SK-N-SH (cell line): ENCODE results near the gene GSTCD.

Source experiments
- CTCF ChIP-seq: fragments of 200-600 bp; sonication (generic); IDR thresholded peaks from 2 replicates; pipeline ENCODE4 v1.6.1; 2017; ENCODE audit warnings: antibody characterized with exemption, mild to moderate bottlenecking, moderate library complexity
- EP300 ChIP-seq, 2 experiments: IDR thresholded peaks; 2 replicates each; pipeline versions ENCODE4 v1.4.0 to v1.6.1; 2012; ENCODE audit warnings: borderline replicate concordance in 1 of 2, low read depth in 1 of 2, low read length in 1 of 2
- MXI1 ChIP-seq: IDR thresholded peaks from 2 replicates; pipeline ENCODE4 v1.6.1; 2012; ENCODE audit warnings: mild to moderate bottlenecking, low read depth, low read length, improper control_type of control experiment
- TCF12 ChIP-seq: IDR thresholded peaks from 2 replicates; pipeline ENCODE4 v1.4.0; 2012
- USF1 ChIP-seq: IDR thresholded peaks from 2 replicates; pipeline ENCODE4 v1.4.0; 2012; ENCODE audit warnings: low read depth, borderline replicate concordance

- TF ChIP-seq CTCF: no peak
- no peak for TF ChIP-seq TCF12
- no peak for TF ChIP-seq EP300 (IDR thresholded peaks at IDR 0.05; ENCODE audit: borderline replicate concordance in 1 of 2, low read depth in 1 of 2, low read length in 1 of 2)
- no peak for TF ChIP-seq USF1
- TF ChIP-seq MXI1: no peak
Measured at GRCh38 chr4:105786748-105787147, 78.2 kb downstream of the GSTCD start.
